Lung (tissue), 12 donors: Measurements from ENCODE around the gene EZR. TPM values are rescaled to one million over a fixed set of nuclear protein-coding genes. Genes with fewer than 3 reads are reported as not detected.
A peak's percentile ranks its signal among the peaks of the same experiment; 100 is the strongest.

Source experiments
- ATAC-seq: fragments of 200-7000 bp; cut with Tn5 transposase; one replicate; pipeline ENCODE4 v1.9.1; 2020; ENCODE audit warnings: moderate number of reproducible peaks; ENCODE audit not compliant: insufficient read depth, low FRiP score
- DNase-seq, 3 donors: peaks; one replicate each; pipeline ENCODE4 v3.0.0-alpha.2; 2013 to 2017
- H3K27ac ChIP-seq, 2 donors: one replicate each; pipeline ENCODE4 v1.5.1; 2013; ENCODE audit warnings: mild to moderate bottlenecking in 2 of 2, moderate library complexity in 2 of 2, control low read depth in 1 of 2, inconsistent platforms in 1 of 2, low read depth in 1 of 2, low read length in 1 of 2
- H3K27me3 ChIP-seq, 3 donors: one replicate each; pipeline ENCODE4 v1.5.1; 2013; ENCODE audit warnings: low read length in 2 of 3; ENCODE audit not compliant: control insufficient read depth in 3 of 3, insufficient read depth in 3 of 3
- H3K36me3 ChIP-seq, 4 donors: one replicate each; pipeline ENCODE4 v1.5.1; 2013; ENCODE audit warnings: low read length in 4 of 4, mild to moderate bottlenecking in 1 of 4, moderate library complexity in 1 of 4; ENCODE audit not compliant: control insufficient read depth in 4 of 4, insufficient read depth in 4 of 4
- H3K4me1 ChIP-seq, 5 donors: one replicate each; pipeline ENCODE4 v1.5.1; 2013; ENCODE audit warnings: low read length in 5 of 5, mild to moderate bottlenecking in 2 of 5, moderate library complexity in 1 of 5; ENCODE audit not compliant: control insufficient read depth in 5 of 5, insufficient read depth in 5 of 5
- H3K4me3 ChIP-seq: one replicate; pipeline ENCODE4 v1.5.1; 2013; ENCODE audit warnings: mild to moderate bottlenecking, control low read depth, moderate library complexity
- H3K9ac ChIP-seq, 2 donors: one replicate each; pipeline ENCODE4 v1.5.1; 2013; ENCODE audit warnings: low read length in 2 of 2, control low read depth in 1 of 2; ENCODE audit not compliant: insufficient read depth in 1 of 2
- H3K9me3 ChIP-seq, 4 donors: one replicate each; pipeline ENCODE4 v1.5.1; 2013; ENCODE audit warnings: low read length in 3 of 4, mild to moderate bottlenecking in 1 of 4, moderate library complexity in 1 of 4; ENCODE audit not compliant: control insufficient read depth in 4 of 4, insufficient read depth in 3 of 4
- CTCF ChIP-seq: IDR thresholded peaks from 2 replicates; pipeline ENCODE4 v1.5.1; 2012; ENCODE audit warnings: mild to moderate bottlenecking; ENCODE audit errors: control extremely low read depth, extremely low read depth
- WGBS, 2 donors: extraction: QIAGEN DNeasy Blood & Tissue Kit; methylation state at CpG; one replicate each; pipeline ENCODE4 v1.1.7; 2013; 5-methylcytosine and 5-hydroxymethylcytosine counted together
- polyA plus RNA-seq, 2 donors: library from polyadenylated mRNA; stranded (reverse); fragments of 200-250 nt; gene quantifications; one replicate each; pipeline ENCODE4 v1.2.1, GENCODE V29; 2013
- total RNA-seq, 2 donors: library from RNA; depleted of rRNA in 1 of 2; stranded (reverse); fragments of >200 nt in 1 of 2; gene quantifications; one replicate each; pipeline ENCODE4 v1.2.1, GENCODE V29; 2014 to 2021
- donor health status: control.
- donor health status: control.
- donor health status: Bipolar disorder and iron deficiency.
- donor health status: healthy.
- donor health status: DM: yes; HTN: yes; CAD: no.

Gene EZR
- total and polyA plus RNA-seq, 4 donors = 168 to 452 (median 198) TPM

- H3K27ac ChIP-seq = peak overlapping the region in 1 of 2 donors; percentile 61
- TF ChIP-seq CTCF = no peak
- peaks cover 0 to 3% (median 0%) of the 10 kb centered on the region in 5 donors for H3K4me1 ChIP-seq
- no peaks in the 10 kb centered on the region for H3K27me3 ChIP-seq
- H3K36me3 ChIP-seq = peaks cover 41 to 58% (median 50%) of the 10 kb centered on the region in 4 donors
- no peak overlapping the region for H3K4me3 ChIP-seq
- no peak for ATAC-seq
- 90 to 93% methylated on average over 11 of the region's 11 CpGs for WGBS, 2 donors
- no peak for DNase-seq
- H3K9ac ChIP-seq = no peak overlapping the region
- H3K9me3 ChIP-seq = peaks cover 0 to 1% (median 0%) of the 10 kb centered on the region in 4 donors
Observed at GRCh38 chr6:158782432-158783166, 36.6 kb downstream of the EZR start.

- Histone ChIP-seq H3K36me3 (peaks cover 43 to 60% (median 52%) of the 10 kb centered on the region in 4 donors), H3K9ac (no peak overlapping the region), H3K4me3 (no peak overlapping the region), H3K9me3 (peaks cover 0 to 1% (median 0%) of the 10 kb centered on the region in 4 donors), H3K27ac (peak overlapping the region in 1 of 2 donors; percentile 61), H3K4me1 (peaks cover 0 to 5% (median 0%) of the 10 kb centered on the region in 5 donors), H3K27me3 (no peaks in the 10 kb centered on the region)
- ATAC-seq (peak; percentile 7), DNase-seq (no peak)
- no peak for TF ChIP-seq CTCF
- whole genome bisulfite sequencing, 2 donors = 78 to 79% methylated on average over 19 of the region's 19 CpGs
Observed at GRCh38 chr6:158781692-158782373, 37.3 kb downstream of the EZR start.

GRCh38 chr6:158780988-158781691, 38.0 kb downstream of the EZR start:
- H3K36me3 ChIP-seq = peaks cover 47 to 66% (median 55%) of the 10 kb centered on the region in 4 donors
- H3K4me3 ChIP-seq = no peak overlapping the region
- peak overlapping the region; percentile 8 to 17 for H3K9ac ChIP-seq
- peaks cover 0 to 4% (median 0%) of the 10 kb centered on the region in 5 donors for H3K4me1 ChIP-seq
- H3K27ac ChIP-seq = peak overlapping the region in 1 of 2 donors; percentile 62
- DNase-seq = peak; percentile 55 to 76 (median 65)
- 62 to 84% methylated on average over 11 of the region's 11 CpGs for WGBS, 2 donors
- no peak for TF ChIP-seq CTCF
- peak; percentile 48 for ATAC-seq
- H3K27me3 ChIP-seq = no peaks in the 10 kb centered on the region
- H3K9me3 ChIP-seq = peaks cover 0 to 1% (median 0%) of the 10 kb centered on the region in 4 donors
